ENCODE data around the gene TM9SF3.

GRCh38 chr10:96585736-96586418 lies 935 bp downstream of the TM9SF3 start:
- TF ChIP-seq EZH2 (IDR thresholded peaks at IDR 0.05) (no peak), POLR2AphosphoS5 (IDR thresholded peaks at IDR 0.05; ENCODE audit: borderline replicate concordance, low read depth, low read length) (no peak), FOXP2 (optimal IDR thresholded peaks at IDR 0.05; ENCODE audit: control extremely low read depth, extremely low read length, insufficient read depth) (no peak)

Measured in SK-N-MC (cell line).